Measurements from ENCODE around the gene COQ9. TPM values are rescaled to one million over a fixed set of nuclear protein-coding genes. Genes with fewer than 3 reads are reported as not detected.

The COQ9 gene
- 44.5 and 48.1 TPM in 2 replicates for total RNA-seq

GRCh38 chr16:57447186-57447962 is at the start of gene COQ9, which contains the start of gene CIAPIN1:
TSS of gene COQ9 (plus strand) at chr16:57447479. CDS start at chr16:57447506, 27 bp downstream.
TSS of gene CIAPIN1 (minus strand) at chr16:57447385. CDS start at chr16:57440928, 6,457 bp downstream.

GRCh38 chr16:57403965-57404817 is 43.1 kb upstream of the COQ9 start, which contains the start of gene CCL17:
TSS of gene CCL17 (plus strand) at chr16:57404767. CDS start at chr16:57413933, 9,166 bp downstream.

GRCh38 chr16:57462209-57462977 is 15.1 kb downstream of the COQ9 start, which contains the start of gene POLR2C:
TSS of gene POLR2C (plus strand) at chr16:57462679. CDS start at chr16:57462725, 46 bp downstream.

GRCh38 chr16:57485916-57486857 is 38.9 kb downstream of the COQ9 start, which contains the start of gene DOK4:
TSS of gene DOK4 (minus strand) at chr16:57486493. CDS start at chr16:57479507, 6,986 bp downstream.

Other genes starting within 250 kb of the COQ9 start
- 69.8 and 71.0 TPM in 2 replicates for gene ARL2BP, start 202.2 kb upstream of the COQ9 start, total RNA-seq
- gene PLLP, start 162.8 kb upstream of the COQ9 start, total RNA-seq: not detected in 2 replicates
- not detected in 2 replicates for gene CCL22, start 88.7 kb upstream of the COQ9 start, total RNA-seq
- under 0.01 and 0.18 TPM in 2 replicates for gene CX3CL1, start 75.0 kb upstream of the COQ9 start, total RNA-seq
- not detected in 2 replicates for gene CCL17, start 42.7 kb upstream of the COQ9 start, total RNA-seq
- 40.7 and 44.9 TPM in 2 replicates for gene CIAPIN1, start 94 bp upstream of the COQ9 start, total RNA-seq
- gene POLR2C, start 15.2 kb downstream of the COQ9 start, total RNA-seq: 107 and 108 TPM in 2 replicates
- gene DOK4, start 39.0 kb downstream of the COQ9 start, total RNA-seq: 36.4 and 38.6 TPM in 2 replicates
- gene CCDC102A, start 89.1 kb downstream of the COQ9 start, total RNA-seq: 15.6 and 15.7 TPM in 2 replicates
- not detected in 2 replicates for gene ADGRG5, start 95.2 kb downstream of the COQ9 start, total RNA-seq
- 0.89 and 2.3 TPM in 2 replicates for gene ADGRG1, start 181.2 kb downstream of the COQ9 start, total RNA-seq
- gene ADGRG3, start 220.8 kb downstream of the COQ9 start, total RNA-seq: not detected in 2 replicates
- 0.42 TPM in 1 of 2 replicates, not detected in the other for gene DRC7, start 247.3 kb downstream of the COQ9 start, total RNA-seq

Data from smooth muscle cell of the umbilical artery (primary cell).